ENCODE data around the gene PER2.
"Not testable (repeated sequence)": the region's sequence is repeated elsewhere in the genome, so short reads cannot be mapped to it uniquely, and the experiment has no call there.

The PER2 gene

GRCh38 chr2:238287737-238288649 lies at the start of gene PER2:
PER2 (minus strand) TSS chr2:238288610; CDS start chr2:238277936, 10,674 bp downstream.
- peak; percentile 22 for DNase-seq (ENCODE audit: low read depth)

- no peak for DNase-seq (ENCODE audit: low read depth)
Measured at GRCh38 chr2:238337846-238338245, 49.4 kb upstream of the PER2 start.

GRCh38 chr2:238336793-238337444 lies 48.5 kb upstream of the PER2 start:
- DNase-seq (ENCODE audit: low read depth) = no peak

- no peak for DNase-seq (ENCODE audit: low read depth)
Measured at GRCh38 chr2:238336151-238336550, 47.7 kb upstream of the PER2 start.

GRCh38 chr2:238335591-238335990 lies 47.2 kb upstream of the PER2 start:
- DNase-seq (ENCODE audit: low read depth) = not testable (repeated sequence)

- DNase-seq (ENCODE audit: low read depth) = no peak
Measured at GRCh38 chr2:238334885-238335284, 46.5 kb upstream of the PER2 start.

- no peak for DNase-seq (ENCODE audit: low read depth)
Measured at GRCh38 chr2:238331916-238332315, 43.5 kb upstream of the PER2 start.

- no peak for DNase-seq (ENCODE audit: low read depth)
Measured at GRCh38 chr2:238330391-238330790, 42.0 kb upstream of the PER2 start.

GRCh38 chr2:238327751-238328150 lies 39.3 kb upstream of the PER2 start:
- no peak for DNase-seq (ENCODE audit: low read depth)

- no peak for DNase-seq (ENCODE audit: low read depth)
Measured at GRCh38 chr2:238326801-238327365, 38.5 kb upstream of the PER2 start.

GRCh38 chr2:238325694-238326093 lies 37.3 kb upstream of the PER2 start:
- DNase-seq (ENCODE audit: low read depth) = no peak

GRCh38 chr2:238324248-238324647 lies 35.8 kb upstream of the PER2 start:
- not testable (repeated sequence) for DNase-seq (ENCODE audit: low read depth)

GRCh38 chr2:238322001-238322411 lies 33.6 kb upstream of the PER2 start:
- no peak for DNase-seq (ENCODE audit: low read depth)

GRCh38 chr2:238321467-238321866 lies 33.1 kb upstream of the PER2 start:
- DNase-seq (ENCODE audit: low read depth) = no peak

GRCh38 chr2:238320648-238321281 lies 32.4 kb upstream of the PER2 start:
- no peak for DNase-seq (ENCODE audit: low read depth)

- peak; percentile 81 for DNase-seq (ENCODE audit: low read depth)
Measured at GRCh38 chr2:238320246-238320647, 31.8 kb upstream of the PER2 start, which contains the start of gene TRAF3IP1. TRAF3IP1 (plus strand) TSS chr2:238320518; CDS start chr2:238320663, 145 bp downstream.

GRCh38 chr2:238315031-238315595 lies 26.7 kb upstream of the PER2 start:
- no peak for DNase-seq (ENCODE audit: low read depth)

GRCh38 chr2:238314576-238314975 lies 26.2 kb upstream of the PER2 start:
- DNase-seq (ENCODE audit: low read depth) = no peak

- DNase-seq (ENCODE audit: low read depth) = no peak
Measured at GRCh38 chr2:238313991-238314350, 25.6 kb upstream of the PER2 start.

- no peak for DNase-seq (ENCODE audit: low read depth)
Measured at GRCh38 chr2:238313289-238313990, 25.0 kb upstream of the PER2 start.

- not testable (repeated sequence) for DNase-seq (ENCODE audit: low read depth)
Measured at GRCh38 chr2:238310721-238311120, 22.3 kb upstream of the PER2 start.

Measured in activated T-cell treated with anti-CD3 and anti-CD28 coated beads for 1 hour (primary cell).